GM18870 (cell line): ENCODE measurements around the gene ADSS2.
"Not testable (repeated sequence)": the region's sequence is repeated elsewhere in the genome, so short reads cannot be mapped to it uniquely, and the experiment has no call there.

Experiments
- ATAC-seq: cut with Tn5 transposase; IDR thresholded peaks from one replicate; pipeline ENCODE4 v1.9.1; 2021; ENCODE audit warnings: moderate library complexity; ENCODE audit not compliant: unreplicated experiment

The ADSS2 gene

GRCh38 chr1:244368279-244368678, 83.4 kb downstream of the ADSS2 start:
- ATAC-seq: no peak

- no peak for ATAC-seq
Measured at GRCh38 chr1:244367399-244368114, 84.2 kb downstream of the ADSS2 start.

- ATAC-seq: no peak
Measured at GRCh38 chr1:244365809-244366208, 85.9 kb downstream of the ADSS2 start.

- ATAC-seq: not testable (repeated sequence)
Measured at GRCh38 chr1:244365262-244365661, 86.4 kb downstream of the ADSS2 start.

DNA sequence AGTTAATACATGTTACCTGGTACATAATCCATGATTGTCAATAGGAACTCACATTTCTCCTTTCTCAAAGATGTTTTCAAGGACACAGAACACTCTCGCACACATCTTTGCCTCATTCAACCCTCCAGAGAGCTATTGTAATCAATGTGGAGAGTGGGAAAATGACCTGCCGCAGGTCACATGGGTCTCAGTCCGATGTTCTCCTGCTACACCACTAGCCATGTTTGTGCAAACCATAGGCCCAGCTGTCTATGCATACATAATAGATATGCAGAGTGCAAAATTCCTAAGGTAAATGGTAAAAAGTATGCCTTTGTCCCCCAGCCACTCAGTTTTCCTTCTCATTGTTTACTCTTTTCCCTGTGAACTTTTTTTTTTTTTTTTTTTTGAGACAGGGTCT, 89.2 kb downstream of the ADSS2 start:
- ATAC-seq: no peak

GRCh38 chr1:244361764-244362473, 89.8 kb downstream of the ADSS2 start:
- ATAC-seq: no peak
